Measurements from ENCODE around the gene ZNF185. TPM values are rescaled to one million over a fixed set of nuclear protein-coding genes. Genes with fewer than 3 reads are reported as not detected.

The ZNF185 gene
- total RNA-seq, result under 1 TPM; 0.53 to 0.68 (median 0.61) TPM

GRCh38 chrX:152897222-152898131 lies at the start of gene ZNF185:
Gene ZNF185 (plus strand): TSS chrX:152898067. CDS start chrX:152914490, 16,423 bp downstream.
- DNase-seq (no peak), ATAC-seq (peak in 1 of 2 donors; percentile 44)
- H3K4me3 Mint-ChIP-seq, result no peak within 1 kb of the TSS
- peaks cover 3% of the 10 kb centered on the region for H3K4me1 Mint-ChIP-seq (ENCODE audit: low read depth)
- H3K27me3 Mint-ChIP-seq (ENCODE audit: low read depth), result peaks cover 16% of the 10 kb centered on the region
- no peaks in the 10 kb centered on the region for H3K36me3 Mint-ChIP-seq (ENCODE audit: insufficient read depth)
- H3K9me3 Mint-ChIP-seq, result no peaks in the 10 kb centered on the region

GRCh38 chrX:152850465-152850864 lies 47.4 kb upstream of the ZNF185 start:
- Mint-ChIP-seq H3K9me3 (no peaks in the 10 kb centered on the region), H3K36me3 (ENCODE audit: insufficient read depth) (peaks cover 35% of the 10 kb centered on the region)

GRCh38 chrX:152853986-152854385 lies 43.9 kb upstream of the ZNF185 start:
- DNase-seq, result no peak
- H3K36me3 Mint-ChIP-seq (ENCODE audit: insufficient read depth), result peaks cover 38% of the 10 kb centered on the region
- H3K9me3 Mint-ChIP-seq, result no peaks in the 10 kb centered on the region
- H3K4me1 Mint-ChIP-seq (ENCODE audit: low read depth), result no peaks in the 10 kb centered on the region
- ATAC-seq, result no peak
- no peaks in the 10 kb centered on the region for H3K27me3 Mint-ChIP-seq (ENCODE audit: low read depth)
- no peak overlapping the region for H3K4me3 Mint-ChIP-seq

More at GRCh38 chrX:152850465-152850864, 47.4 kb upstream of the ZNF185 start:
- DNase-seq (no peak), ATAC-seq (no peak)
- Mint-ChIP-seq H3K4me1 (ENCODE audit: low read depth) (no peaks in the 10 kb centered on the region), H3K27me3 (ENCODE audit: low read depth) (no peaks in the 10 kb centered on the region), H3K4me3 (no peak overlapping the region)

GRCh38 chrX:152861116-152861515 lies 36.8 kb upstream of the ZNF185 start:
- no peaks in the 10 kb centered on the region for H3K9me3 Mint-ChIP-seq
- H3K4me3 Mint-ChIP-seq, result no peak overlapping the region
- peaks cover 21% of the 10 kb centered on the region for H3K36me3 Mint-ChIP-seq (ENCODE audit: insufficient read depth)
- DNase-seq (no peak), ATAC-seq (no peak)
- H3K4me1 Mint-ChIP-seq (ENCODE audit: low read depth), result no peaks in the 10 kb centered on the region
- no peaks in the 10 kb centered on the region for H3K27me3 Mint-ChIP-seq (ENCODE audit: low read depth)

GRCh38 chrX:152861826-152862225 lies 36.0 kb upstream of the ZNF185 start:
- Mint-ChIP-seq H3K36me3 (ENCODE audit: insufficient read depth) (peaks cover 21% of the 10 kb centered on the region), H3K27me3 (ENCODE audit: low read depth) (no peaks in the 10 kb centered on the region), H3K4me1 (ENCODE audit: low read depth) (no peaks in the 10 kb centered on the region), H3K9me3 (no peaks in the 10 kb centered on the region), H3K4me3 (no peak overlapping the region)
- DNase-seq (no peak), ATAC-seq (no peak)

- ATAC-seq (no peak), DNase-seq (no peak)
- Mint-ChIP-seq H3K4me1 (ENCODE audit: low read depth) (no peaks in the 10 kb centered on the region), H3K36me3 (ENCODE audit: insufficient read depth) (peaks cover 12% of the 10 kb centered on the region), H3K27me3 (ENCODE audit: low read depth) (no peaks in the 10 kb centered on the region), H3K4me3 (no peak overlapping the region), H3K9me3 (no peaks in the 10 kb centered on the region)
Measured at GRCh38 chrX:152865232-152865920, 32.5 kb upstream of the ZNF185 start.

GRCh38 chrX:152866386-152866785 lies 31.5 kb upstream of the ZNF185 start:
- DNase-seq (no peak), ATAC-seq (no peak)
- Mint-ChIP-seq H3K36me3 (ENCODE audit: insufficient read depth) (peaks cover 11% of the 10 kb centered on the region), H3K4me3 (no peak overlapping the region), H3K9me3 (no peaks in the 10 kb centered on the region), H3K4me1 (ENCODE audit: low read depth) (no peaks in the 10 kb centered on the region), H3K27me3 (ENCODE audit: low read depth) (no peaks in the 10 kb centered on the region)

- ATAC-seq (no peak), DNase-seq (no peak)
- Mint-ChIP-seq H3K9me3 (no peaks in the 10 kb centered on the region), H3K4me3 (no peak overlapping the region), H3K4me1 (ENCODE audit: low read depth) (peaks cover 12% of the 10 kb centered on the region), H3K27me3 (ENCODE audit: low read depth) (no peaks in the 10 kb centered on the region), H3K36me3 (ENCODE audit: insufficient read depth) (peaks cover 4% of the 10 kb centered on the region)
Measured at GRCh38 chrX:152869972-152870371, 27.9 kb upstream of the ZNF185 start.

GRCh38 chrX:152871260-152871659 lies 26.6 kb upstream of the ZNF185 start:
- ATAC-seq (no peak), DNase-seq (no peak)
- Mint-ChIP-seq H3K4me3 (no peak overlapping the region), H3K9me3 (no peaks in the 10 kb centered on the region), H3K27me3 (ENCODE audit: low read depth) (no peaks in the 10 kb centered on the region), H3K36me3 (ENCODE audit: insufficient read depth) (peaks cover 4% of the 10 kb centered on the region), H3K4me1 (ENCODE audit: low read depth) (peaks cover 12% of the 10 kb centered on the region)

GRCh38 chrX:152872522-152872921 lies 25.3 kb upstream of the ZNF185 start:
- H3K9me3 Mint-ChIP-seq, result no peaks in the 10 kb centered on the region
- H3K27me3 Mint-ChIP-seq (ENCODE audit: low read depth), result no peaks in the 10 kb centered on the region
- no peak for ATAC-seq

GRCh38 chrX:152873361-152873760 lies 24.5 kb upstream of the ZNF185 start:
- Mint-ChIP-seq H3K4me1 (ENCODE audit: low read depth) (peaks cover 12% of the 10 kb centered on the region), H3K4me3 (no peak overlapping the region), H3K27me3 (ENCODE audit: low read depth) (no peaks in the 10 kb centered on the region), H3K36me3 (ENCODE audit: insufficient read depth) (peaks cover 2% of the 10 kb centered on the region), H3K9me3 (no peaks in the 10 kb centered on the region)
- no peak for ATAC-seq
- no peak for DNase-seq

More at GRCh38 chrX:152872522-152872921, 25.3 kb upstream of the ZNF185 start:
- H3K4me3 Mint-ChIP-seq, result no peak overlapping the region
- peaks cover 2% of the 10 kb centered on the region for H3K36me3 Mint-ChIP-seq (ENCODE audit: insufficient read depth)
- H3K4me1 Mint-ChIP-seq (ENCODE audit: low read depth), result peaks cover 12% of the 10 kb centered on the region
- no peak for DNase-seq

GRCh38 chrX:152876931-152877840 lies 20.7 kb upstream of the ZNF185 start:
- H3K36me3 Mint-ChIP-seq (ENCODE audit: insufficient read depth), result no peaks in the 10 kb centered on the region
- no peak overlapping the region for H3K4me3 Mint-ChIP-seq
- ATAC-seq (no peak), DNase-seq (no peak)
- no peaks in the 10 kb centered on the region for H3K9me3 Mint-ChIP-seq
- no peaks in the 10 kb centered on the region for H3K27me3 Mint-ChIP-seq (ENCODE audit: low read depth)
- H3K4me1 Mint-ChIP-seq (ENCODE audit: low read depth), result peaks cover 6% of the 10 kb centered on the region

GRCh38 chrX:152878976-152879755 lies 18.7 kb upstream of the ZNF185 start:
- no peak for ATAC-seq
- no peak for DNase-seq
- Mint-ChIP-seq H3K27me3 (ENCODE audit: low read depth) (no peaks in the 10 kb centered on the region), H3K4me1 (ENCODE audit: low read depth) (no peaks in the 10 kb centered on the region), H3K4me3 (no peak overlapping the region), H3K9me3 (no peaks in the 10 kb centered on the region), H3K36me3 (ENCODE audit: insufficient read depth) (no peaks in the 10 kb centered on the region)
